Fibroblast of the conjunctiva (primary cell): ENCODE results near the gene OR1M1.
A peak's percentile ranks its signal among the peaks of the same experiment; 100 is the strongest.

ENCODE experiments used
- DNase-seq: peaks from one replicate; pipeline ENCODE4 v3.0.0-alpha.2; 2010; ENCODE audit warnings: low read depth

Gene OR1M1

GRCh38 chr19:9075064-9075949, 11.6 kb upstream of the OR1M1 start:
- DNase-seq = peak; percentile 75

- DNase-seq = no peak
Measured at GRCh38 chr19:9076901-9077300, 10.0 kb upstream of the OR1M1 start.

DNA sequence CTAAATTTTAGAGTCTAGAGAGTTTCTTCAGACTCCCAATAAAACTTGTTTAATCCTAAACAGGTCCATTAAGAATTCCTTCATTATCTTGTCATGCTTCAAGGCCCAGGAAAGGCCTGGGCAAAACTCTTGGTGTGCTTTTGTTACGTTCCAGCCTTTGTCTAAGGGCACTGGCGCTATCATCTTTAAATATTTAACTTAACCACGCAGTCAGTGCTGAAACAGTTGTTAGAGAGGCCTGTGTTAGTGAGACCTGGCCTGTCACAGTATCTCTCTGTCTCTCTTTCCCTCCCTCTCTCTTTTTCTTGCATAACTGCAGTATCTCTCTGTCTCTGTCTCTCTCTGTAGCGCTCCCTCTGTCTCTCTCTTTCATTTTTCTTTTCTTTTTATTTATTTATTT, 8.2 kb upstream of the OR1M1 start:
- no peak for DNase-seq

DNA sequence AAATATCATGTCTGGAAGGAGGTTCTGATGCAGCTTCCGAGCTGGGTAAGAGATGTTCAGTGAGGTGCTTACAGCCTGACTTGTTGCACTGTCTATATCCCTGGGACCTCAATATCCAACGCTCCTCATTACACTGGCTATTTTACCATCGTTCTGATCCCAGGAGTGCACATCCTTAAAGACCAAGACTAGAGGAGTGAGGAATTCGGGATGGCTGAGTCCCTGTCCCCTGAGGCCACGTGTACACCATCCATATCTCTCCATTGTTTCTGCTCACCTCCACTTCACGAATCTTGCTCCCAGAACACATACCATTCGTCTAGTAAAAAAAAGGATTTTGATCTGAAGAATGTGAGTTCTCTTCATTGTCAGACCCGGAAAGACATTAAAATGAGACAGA, 20.5 kb downstream of the OR1M1 start, which contains the start of gene OR7G2:
TSS of gene OR7G2 (minus strand) at position 101 of the 400 bp plus-strand sequence. CDS start 4,232 bp downstream, outside the sequence.
- no peak for DNase-seq

DNA sequence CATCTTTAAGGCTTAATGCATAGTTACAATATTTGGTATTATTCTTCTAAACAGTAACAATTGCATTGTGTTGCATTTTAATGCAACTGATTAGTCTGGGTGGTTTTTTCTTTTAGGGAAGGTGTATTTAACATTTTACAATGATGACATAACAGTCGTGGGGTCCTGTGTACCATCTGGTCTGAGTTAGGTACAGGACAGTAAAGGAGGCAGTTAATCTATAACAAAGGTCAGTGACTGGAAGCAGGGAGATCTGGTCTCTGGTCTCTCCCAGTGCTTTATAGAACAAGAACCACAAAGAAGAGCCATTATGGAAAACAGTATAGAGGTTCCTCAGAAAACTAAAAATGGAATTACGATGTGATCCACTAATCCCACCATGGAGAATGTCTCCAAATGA, 23.1 kb downstream of the OR1M1 start:
- no peak for DNase-seq

- no peak for DNase-seq
Measured at GRCh38 chr19:9115307-9115813, 28.5 kb downstream of the OR1M1 start, which contains the start of gene OR7G1. OR7G1 (minus strand) TSS chr19:9115763; CDS start chr19:9115763, 0 bp downstream.

DNA sequence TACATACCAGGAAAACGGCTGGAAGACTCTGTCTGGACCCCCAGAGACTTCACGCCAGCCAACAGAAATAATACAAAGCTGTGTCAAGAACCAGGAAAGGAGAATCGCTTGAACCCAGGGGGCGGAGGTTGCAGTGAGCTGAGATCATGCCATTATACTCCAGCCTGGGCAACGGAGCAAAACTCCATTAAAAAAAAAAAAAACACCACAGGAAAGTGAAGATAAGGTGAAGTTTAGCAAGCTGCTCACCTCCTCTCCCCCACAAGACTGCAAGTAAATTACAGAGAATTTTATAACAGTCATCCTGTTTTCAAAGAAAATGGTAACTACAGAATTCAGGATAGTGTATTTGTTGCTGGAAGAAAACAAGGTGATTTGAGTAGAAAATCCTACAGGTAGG, 29.7 kb downstream of the OR1M1 start:
- DNase-seq = no peak

DNA sequence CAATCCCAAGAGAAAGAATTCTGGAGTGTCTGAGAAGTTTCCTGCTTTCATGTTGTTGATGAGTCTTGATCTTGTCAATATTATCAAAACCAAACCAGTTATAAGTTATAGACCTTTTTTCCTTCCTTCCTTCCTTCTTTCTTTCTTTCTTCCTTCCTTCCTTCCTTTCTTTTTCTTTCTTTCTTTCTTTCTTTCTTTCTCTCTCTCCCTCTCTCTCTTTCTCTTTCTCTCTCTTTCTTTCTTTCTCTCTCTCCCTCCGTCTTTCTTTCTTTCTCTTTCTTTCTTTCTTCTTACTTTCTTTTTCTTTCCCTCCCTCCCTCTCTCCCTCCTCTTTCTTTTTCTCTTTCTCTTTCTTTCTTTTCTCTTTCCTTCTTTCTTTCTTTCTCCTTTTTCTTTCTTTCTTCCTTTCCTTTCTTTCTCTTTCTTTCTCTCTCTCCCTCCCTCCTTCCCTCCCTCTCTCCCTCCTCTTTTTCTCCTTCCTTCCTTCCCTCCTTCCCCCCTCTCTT, 40.1 kb downstream of the OR1M1 start, which contains the start of gene OR7G3:
TSS of gene OR7G3 (minus strand) at position 51 of the 506 bp plus-strand sequence. CDS start at position 51, 0 bp downstream.
- DNase-seq = no peak

DNA sequence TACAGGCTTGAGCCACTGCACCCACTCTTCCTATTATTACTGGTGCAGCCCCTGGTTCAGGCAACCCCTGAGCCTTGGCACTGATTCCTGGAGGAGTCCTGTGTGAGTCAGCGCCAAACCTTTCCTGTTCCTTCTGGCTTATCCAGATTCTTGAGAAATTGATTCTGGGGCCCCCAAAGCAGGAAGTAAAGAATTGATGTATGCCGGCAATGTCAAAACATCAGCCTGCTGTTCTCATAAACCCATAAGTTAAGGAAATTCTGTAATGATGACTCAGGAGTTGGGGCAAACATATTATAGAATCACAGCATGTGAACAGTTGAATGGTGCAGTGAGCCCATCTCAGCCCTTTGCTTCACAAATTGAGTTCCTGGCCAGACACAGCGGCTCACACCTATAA, 41.3 kb downstream of the OR1M1 start:
- no peak for DNase-seq

DNA sequence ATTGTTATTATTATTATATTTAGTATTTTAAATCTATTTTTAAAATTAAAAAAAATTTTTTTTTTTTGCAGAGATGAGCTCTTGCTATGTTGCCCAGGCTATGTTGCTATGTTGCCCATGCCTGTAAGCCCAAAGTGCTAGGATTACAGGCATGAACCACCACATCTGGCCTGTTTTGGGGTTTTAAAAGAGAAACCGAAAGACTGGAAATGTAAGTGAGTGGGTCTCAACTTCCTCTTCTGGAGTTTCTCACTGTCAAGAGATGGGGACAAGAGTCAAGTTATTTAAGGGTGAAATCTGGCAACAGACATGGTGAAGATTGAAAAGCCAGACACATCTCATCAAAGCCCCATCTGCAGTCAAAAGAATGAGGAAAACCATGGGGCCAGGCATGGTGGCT, 44.1 kb downstream of the OR1M1 start:
- no peak for DNase-seq

DNA sequence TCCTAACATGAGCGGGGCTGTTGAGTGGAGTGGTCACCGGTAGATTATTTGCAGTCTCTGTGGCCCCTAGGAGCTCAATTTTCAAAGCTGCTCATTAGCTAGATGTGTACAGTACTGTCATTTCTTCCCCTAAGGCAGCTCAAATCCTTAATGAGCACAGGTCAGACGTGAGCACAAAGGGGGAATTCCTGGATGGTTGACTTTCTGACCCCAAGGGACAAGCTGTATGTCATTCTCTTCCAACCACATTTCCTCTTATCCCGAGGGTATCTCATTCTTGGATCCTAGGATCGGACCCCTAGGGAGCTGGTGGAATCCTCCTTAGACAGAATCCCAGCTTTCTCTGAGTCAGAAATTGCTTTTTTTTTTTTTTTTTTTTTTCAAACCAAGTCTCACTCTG, 45.6 kb downstream of the OR1M1 start:
- no peak for DNase-seq

- no peak for DNase-seq
Measured at GRCh38 chr19:9139609-9140158, 52.8 kb downstream of the OR1M1 start.

- peak; percentile 80 for DNase-seq
Measured at GRCh38 chr19:9140159-9140874, 53.5 kb downstream of the OR1M1 start, which contains the start of gene ZNF317. ZNF317 (plus strand) TSS chr19:9140397; CDS start chr19:9156017, 15,620 bp downstream.

GRCh38 chr19:9144920-9145319, 58.1 kb downstream of the OR1M1 start:
- DNase-seq = no peak
